HG03060 (cell line): Measurements from ENCODE around the gene KCNIP3.

Experiments
- ATAC-seq: cut with Tn5 transposase; IDR thresholded peaks from one replicate; pipeline ENCODE4 v1.9.1; 2021; ENCODE audit warnings: low read depth, moderate number of reproducible peaks; ENCODE audit not compliant: unreplicated experiment

Gene KCNIP3

GRCh38 chr2:95325590-95326432 is 28.7 kb downstream of the KCNIP3 start:
- no peak for ATAC-seq

- ATAC-seq, result no peak
Observed at GRCh38 chr2:95326433-95327140, 29.4 kb downstream of the KCNIP3 start.

GRCh38 chr2:95327861-95328260 is 30.7 kb downstream of the KCNIP3 start:
- ATAC-seq, result no peak

GRCh38 chr2:95328358-95329125 is 31.4 kb downstream of the KCNIP3 start:
- ATAC-seq, result no peak

GRCh38 chr2:95329401-95329800 is 32.3 kb downstream of the KCNIP3 start:
- ATAC-seq, result no peak

- ATAC-seq, result no peak
Observed at GRCh38 chr2:95329891-95330793, 33.0 kb downstream of the KCNIP3 start.

- no peak for ATAC-seq
Observed at GRCh38 chr2:95330794-95331338, 33.7 kb downstream of the KCNIP3 start.

GRCh38 chr2:95331606-95332005 is 34.5 kb downstream of the KCNIP3 start:
- no peak for ATAC-seq

- no peak for ATAC-seq
Observed at GRCh38 chr2:95332036-95332435, 34.9 kb downstream of the KCNIP3 start.

GRCh38 chr2:95333056-95333455 is 35.9 kb downstream of the KCNIP3 start:
- ATAC-seq, result no peak

GRCh38 chr2:95333888-95334338 is 36.8 kb downstream of the KCNIP3 start:
- ATAC-seq, result no peak

GRCh38 chr2:95334916-95335641 is 37.9 kb downstream of the KCNIP3 start:
- no peak for ATAC-seq

- ATAC-seq, result no peak
Observed at GRCh38 chr2:95336406-95336805, 39.3 kb downstream of the KCNIP3 start.

GRCh38 chr2:95337829-95338228 is 40.7 kb downstream of the KCNIP3 start:
- no peak for ATAC-seq

- no peak for ATAC-seq
Observed at GRCh38 chr2:95342556-95343320, 45.6 kb downstream of the KCNIP3 start.

- no peak for ATAC-seq
Observed at GRCh38 chr2:95343429-95344214, 46.5 kb downstream of the KCNIP3 start.

GRCh38 chr2:95344215-95344583 is 47.1 kb downstream of the KCNIP3 start:
- no peak for ATAC-seq

- no peak for ATAC-seq
Observed at GRCh38 chr2:95344656-95345055, 47.5 kb downstream of the KCNIP3 start.
